Measurements from ENCODE around the gene COX7A2L. TPM values are rescaled to one million over a fixed set of nuclear protein-coding genes. Genes with fewer than 3 reads are reported as not detected.
"Not testable (repeated sequence)": the region's sequence is repeated elsewhere in the genome, so short reads cannot be mapped to it uniquely, and the experiment has no call there.

COX7A2L gene
- total and polyA plus RNA-seq, 2 donors (not counting 1 experiment from before 2014, with no cell fraction given), result 39.4 to 66.7 TPM

GRCh38 chr2:42383855-42384530, 23.0 kb upstream of the COX7A2L start:
- intact Hi-C loops (cut with micrococcal nuclease), result no loop called here
- ChIA-PET CTCF (no interaction called here), POLR2A (no interaction called here)
- H3K27ac ChIP-seq (ENCODE audit: low read length in 2 of 2), result no peak overlapping the region
- WGBS (ENCODE audit: insufficient coverage), result 92% methylated on average over 11 of the region's 11 CpGs
- H3K27me3 ChIP-seq (replicated peaks in 1 of 4; ENCODE audit: control extremely low read depth in 1 of 4, control insufficient read depth in 3 of 4, insufficient read depth in 4 of 4, low read length in 3 of 4), result peaks cover 0 to 6% (median 0%) of the 10 kb centered on the region in 4 experiments
- no peaks in the 10 kb centered on the region for H3K36me3 ChIP-seq (replicated peaks in 1 of 2; ENCODE audit: control extremely low read depth in 1 of 2, control insufficient read depth in 1 of 2, extremely low read depth in 1 of 2, insufficient read depth in 2 of 2, low read length in 1 of 2)
- TF ChIP-seq CTCF (IDR thresholded peaks at IDR 0.05) (no peak), EZH2 (IDR thresholded peaks at IDR 0.05; ENCODE audit: borderline replicate concordance, insufficient read depth, low read depth, low read length, poor library complexity, severe bottlenecking) (no peak)
- no peaks in the 10 kb centered on the region for H3K9me3 ChIP-seq (ENCODE audit: control extremely low read depth in 1 of 3, control insufficient read depth in 2 of 3, insufficient read depth in 1 of 3, low read length in 2 of 3)
- no peak overlapping the region for H3K4me2 ChIP-seq (replicated peaks; ENCODE audit: low read depth, low read length, poor library complexity, severe bottlenecking)
- no peak overlapping the region for H2AFZ ChIP-seq (ENCODE audit: insufficient read depth, low read depth, low read length, poor library complexity, severe bottlenecking)
- no peak overlapping the region for H3K4me3 ChIP-seq (ENCODE audit: control extremely low read depth in 1 of 5, extremely low read depth in 1 of 5, insufficient read depth in 1 of 5, low read depth in 2 of 5, low read length in 4 of 5)
- Mint-ChIP-seq H3K27ac (no peak overlapping the region), H3K4me1 (no peaks in the 10 kb centered on the region), H3K4me3 (no peak overlapping the region), H3K27me3 (peaks cover 15% of the 10 kb centered on the region), H3K9me3 (ENCODE audit: insufficient read depth) (no peaks in the 10 kb centered on the region)
- no peaks in the 10 kb centered on the region for H4K20me1 ChIP-seq (ENCODE audit: control insufficient read depth, insufficient read depth, low read length, poor library complexity, severe bottlenecking)
- H3K79me2 ChIP-seq (ENCODE audit: control insufficient read depth, insufficient read depth, low read length), result no peaks in the 10 kb centered on the region
- no peak overlapping the region for H3K9ac ChIP-seq (ENCODE audit: low read length)
- ATAC-seq (ENCODE audit: low read depth) (no peak), DNase-seq (no peak)
- H3K4me1 ChIP-seq (ENCODE audit: control insufficient read depth in 2 of 2, insufficient read depth in 2 of 2, low read length in 2 of 2), result no peaks in the 10 kb centered on the region

GRCh38 chr2:42382144-42382543, 21.1 kb upstream of the COX7A2L start:
- no peaks in the 10 kb centered on the region for H3K9me3 ChIP-seq (ENCODE audit: control extremely low read depth in 1 of 3, control insufficient read depth in 2 of 3, insufficient read depth in 1 of 3, low read length in 2 of 3)
- POLR2A ChIA-PET, result no interaction called here
- no peak overlapping the region for H2AFZ ChIP-seq (ENCODE audit: insufficient read depth, low read depth, low read length, poor library complexity, severe bottlenecking)
- H3K9ac ChIP-seq (ENCODE audit: low read length), result no peak overlapping the region
- DNase-seq (no peak), ATAC-seq (ENCODE audit: low read depth) (no peak)
- intact Hi-C loops (cut with micrococcal nuclease), result no loop called here
- no peaks in the 10 kb centered on the region for H3K36me3 ChIP-seq (replicated peaks in 1 of 2; ENCODE audit: control extremely low read depth in 1 of 2, control insufficient read depth in 1 of 2, extremely low read depth in 1 of 2, insufficient read depth in 2 of 2, low read length in 1 of 2)
- 67% methylated on average over 1 of the region's 4 CpGs for WGBS (ENCODE audit: insufficient coverage)
- H3K4me1 ChIP-seq (ENCODE audit: control insufficient read depth in 2 of 2, insufficient read depth in 2 of 2, low read length in 2 of 2), result no peaks in the 10 kb centered on the region
- Mint-ChIP-seq H3K4me3 (no peak overlapping the region), H3K4me1 (no peaks in the 10 kb centered on the region), H3K9me3 (ENCODE audit: insufficient read depth) (no peaks in the 10 kb centered on the region), H3K27me3 (peaks cover 15% of the 10 kb centered on the region), H3K27ac (no peak overlapping the region)
- H3K79me2 ChIP-seq (ENCODE audit: control insufficient read depth, insufficient read depth, low read length), result no peaks in the 10 kb centered on the region
- peaks cover 0 to 6% (median 0%) of the 10 kb centered on the region in 4 experiments for H3K27me3 ChIP-seq (replicated peaks in 1 of 4; ENCODE audit: control extremely low read depth in 1 of 4, control insufficient read depth in 3 of 4, insufficient read depth in 4 of 4, low read length in 3 of 4)
- CTCF ChIA-PET, result interaction anchor here (0.6 kb wide), 1 partner anchor 293 kb away, joined by 3 read pairs; no protein-coding TSS in a partner anchor
- no peak overlapping the region for H3K4me3 ChIP-seq (ENCODE audit: control extremely low read depth in 1 of 5, extremely low read depth in 1 of 5, insufficient read depth in 1 of 5, low read depth in 2 of 5, low read length in 4 of 5)
- no peak overlapping the region for H3K27ac ChIP-seq (ENCODE audit: low read length in 2 of 2)
- no peak overlapping the region for H3K4me2 ChIP-seq (replicated peaks; ENCODE audit: low read depth, low read length, poor library complexity, severe bottlenecking)
- TF ChIP-seq EZH2 (IDR thresholded peaks at IDR 0.05; ENCODE audit: borderline replicate concordance, insufficient read depth, low read depth, low read length, poor library complexity, severe bottlenecking) (no peak), CTCF (IDR thresholded peaks at IDR 0.05) (no peak)
- H4K20me1 ChIP-seq (ENCODE audit: control insufficient read depth, insufficient read depth, low read length, poor library complexity, severe bottlenecking), result no peaks in the 10 kb centered on the region

- H3K27ac Mint-ChIP-seq; H3K4me1 ChIP-seq (ENCODE audit: control insufficient read depth in 2 of 2, insufficient read depth in 2 of 2, low read length in 2 of 2); H3K36me3 ChIP-seq (replicated peaks in 1 of 2; ENCODE audit: control extremely low read depth in 1 of 2, control insufficient read depth in 1 of 2, extremely low read depth in 1 of 2, insufficient read depth in 2 of 2, low read length in 1 of 2); H3K9ac ChIP-seq (ENCODE audit: low read length); CTCF ChIA-PET; H2AFZ ChIP-seq (ENCODE audit: insufficient read depth, low read depth, low read length, poor library complexity, severe bottlenecking); H4K20me1 ChIP-seq (ENCODE audit: control insufficient read depth, insufficient read depth, low read length, poor library complexity, severe bottlenecking); H3K4me1 Mint-ChIP-seq; H3K4me2 ChIP-seq (replicated peaks; ENCODE audit: low read depth, low read length, poor library complexity, severe bottlenecking); H3K79me2 ChIP-seq (ENCODE audit: control insufficient read depth, insufficient read depth, low read length); DNase-seq; H3K9me3 ChIP-seq (ENCODE audit: control extremely low read depth in 1 of 3, control insufficient read depth in 2 of 3, insufficient read depth in 1 of 3, low read length in 2 of 3); H3K4me3 Mint-ChIP-seq; H3K4me3 ChIP-seq (ENCODE audit: control extremely low read depth in 1 of 5, extremely low read depth in 1 of 5, insufficient read depth in 1 of 5, low read depth in 2 of 5, low read length in 4 of 5); H3K27ac ChIP-seq (ENCODE audit: low read length in 2 of 2); H3K9me3 Mint-ChIP-seq (ENCODE audit: insufficient read depth); H3K27me3 ChIP-seq (replicated peaks in 1 of 4; ENCODE audit: control extremely low read depth in 1 of 4, control insufficient read depth in 3 of 4, insufficient read depth in 4 of 4, low read length in 3 of 4); POLR2A ChIA-PET; intact Hi-C loops (cut with micrococcal nuclease); ATAC-seq (ENCODE audit: low read depth): not testable (repeated sequence)
- peaks cover 12% of the 10 kb centered on the region for H3K27me3 Mint-ChIP-seq
- WGBS (ENCODE audit: insufficient coverage), result 100% methylated on average over 4 of the region's 7 CpGs
Observed at GRCh38 chr2:42380026-42380425, 19.0 kb upstream of the COX7A2L start.
